Loucy (cell line): ENCODE measurements around the gene PPIL6.

Experiments
- H2AFZ ChIP-seq: fragments of 200-600 bp; sonication (generic); 2 replicates; pipeline ENCODE4 v1.6.0; 2016; ENCODE audit warnings: antibody characterized with exemption, mild to moderate bottlenecking, low read length, moderate library complexity
- H3F3A ChIP-seq: fragments of 200-600 bp; 2 replicates; pipeline ENCODE4 v1.6.0; 2016; ENCODE audit warnings: antibody characterized with exemption, low read depth, mild to moderate bottlenecking
- H3K27me3 ChIP-seq: fragments of 200-600 bp; sonication (generic); 2 replicates; pipeline ENCODE4 v1.6.1; 2014; ENCODE audit warnings: low read length, mild to moderate bottlenecking; ENCODE audit not compliant: insufficient read depth, poor library complexity, severe bottlenecking
- H3K36me3 ChIP-seq: fragments of 200-600 bp; sonication (generic); 2 replicates; pipeline ENCODE4 v1.6.1; 2016; ENCODE audit warnings: low read length; ENCODE audit not compliant: insufficient read depth
- H3K4me1 ChIP-seq: fragments of 200-600 bp; sonication (generic); 2 replicates; pipeline ENCODE4 v1.5.1; 2014; ENCODE audit warnings: low read length, mild to moderate bottlenecking; ENCODE audit not compliant: insufficient read depth, poor library complexity, severe bottlenecking
- H3K4me2 ChIP-seq: fragments of 200-600 bp; sonication (generic); 2 replicates; pipeline ENCODE4 v1.6.0; 2014; ENCODE audit warnings: antibody characterized with exemption, low read length, low read depth, mild to moderate bottlenecking; ENCODE audit not compliant: poor library complexity, severe bottlenecking
- H3K4me3 ChIP-seq: fragments of 200-600 bp; sonication (generic); 2 replicates; pipeline ENCODE4 v1.5.1; 2014; ENCODE audit warnings: low read length, mild to moderate bottlenecking, mixed read lengths; ENCODE audit not compliant: poor library complexity, severe bottlenecking
- H3K79me2 ChIP-seq: fragments of 200-600 bp; sonication (generic); 2 replicates; pipeline ENCODE4 v1.6.1; 2014; ENCODE audit warnings: low read length; ENCODE audit not compliant: insufficient read depth
- H3K9ac ChIP-seq: fragments of 200-600 bp; sonication (generic); 2 replicates; pipeline ENCODE4 v1.6.0; 2014; ENCODE audit warnings: mild to moderate bottlenecking, low read depth, low read length, moderate library complexity; ENCODE audit not compliant: poor library complexity, severe bottlenecking
- H3K9me2 ChIP-seq: fragments of 200-600 bp; sonication (generic); replicated peaks from 2 replicates; pipeline ENCODE4 v1.6.1; 2016; ENCODE audit warnings: low read depth, low read length, mixed read lengths
- H3K9me3 ChIP-seq: fragments of 200-600 bp; sonication (generic); 2 replicates; pipeline ENCODE4 v1.6.1; 2014; ENCODE audit warnings: mild to moderate bottlenecking, antibody characterized with exemption, low read length, low read depth; ENCODE audit not compliant: insufficient read depth
- H4K20me1 ChIP-seq: fragments of 200-600 bp; sonication (generic); 2 replicates; pipeline ENCODE4 v1.6.0; 2014; ENCODE audit warnings: antibody characterized with exemption, low read length, mild to moderate bottlenecking; ENCODE audit not compliant: insufficient read depth, poor library complexity, severe bottlenecking
- EZH2phosphoT487 ChIP-seq: fragments of 200-600 bp; IDR thresholded peaks from 2 replicates; pipeline ENCODE4 v1.6.1; 2018; ENCODE audit warnings: antibody characterized with exemption, mild to moderate bottlenecking, moderate library complexity, borderline replicate concordance
- TF ChIP-seq, protein P1 (sequence below): fragments of 200-600 bp; sonication (generic); conservative IDR thresholded peaks from 2 replicates; pipeline ENCODE4 v1.5.1; 2014; ENCODE audit warnings: mild to moderate bottlenecking, antibody characterized with exemption, low read length

The PPIL6 gene

DNA sequence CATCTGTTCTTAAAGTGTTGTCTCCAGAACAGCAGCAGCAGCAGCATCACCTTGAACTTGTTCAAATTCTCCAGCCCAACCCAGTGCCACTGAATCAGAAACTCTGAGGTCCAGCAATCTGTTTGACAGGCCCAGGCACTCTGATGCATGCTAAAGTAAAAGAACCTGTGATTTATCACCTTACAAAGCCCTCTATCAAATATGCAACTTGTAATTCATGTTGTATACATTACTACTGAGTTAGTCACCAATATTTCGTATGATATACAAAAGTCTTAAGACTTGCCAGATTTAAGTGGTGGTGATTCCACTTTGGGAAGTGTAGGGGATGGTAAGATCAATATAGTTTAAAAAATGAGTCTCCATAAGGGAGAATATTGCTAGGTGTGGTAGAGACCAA lies 52.2 kb downstream of the PPIL6 start:
- Histone ChIP-seq H3K4me2 (no peak overlapping the region), H3K4me3 (no peak overlapping the region), H3K9me3 (no peaks in the 10 kb centered on the region), H3F3A (no peaks in the 10 kb centered on the region), H3K9ac (no peak overlapping the region), H3K27me3 (no peaks in the 10 kb centered on the region), H4K20me1 (no peaks in the 10 kb centered on the region), H3K36me3 (no peaks in the 10 kb centered on the region), H3K79me2 (no peaks in the 10 kb centered on the region), H3K9me2 (no peaks in the 10 kb centered on the region), H3K4me1 (peaks cover 23% of the 10 kb centered on the region), H2AFZ (no peak overlapping the region)
- no peak for TF ChIP-seq EZH2phosphoT487
- TF ChIP-seq, protein P1, sequence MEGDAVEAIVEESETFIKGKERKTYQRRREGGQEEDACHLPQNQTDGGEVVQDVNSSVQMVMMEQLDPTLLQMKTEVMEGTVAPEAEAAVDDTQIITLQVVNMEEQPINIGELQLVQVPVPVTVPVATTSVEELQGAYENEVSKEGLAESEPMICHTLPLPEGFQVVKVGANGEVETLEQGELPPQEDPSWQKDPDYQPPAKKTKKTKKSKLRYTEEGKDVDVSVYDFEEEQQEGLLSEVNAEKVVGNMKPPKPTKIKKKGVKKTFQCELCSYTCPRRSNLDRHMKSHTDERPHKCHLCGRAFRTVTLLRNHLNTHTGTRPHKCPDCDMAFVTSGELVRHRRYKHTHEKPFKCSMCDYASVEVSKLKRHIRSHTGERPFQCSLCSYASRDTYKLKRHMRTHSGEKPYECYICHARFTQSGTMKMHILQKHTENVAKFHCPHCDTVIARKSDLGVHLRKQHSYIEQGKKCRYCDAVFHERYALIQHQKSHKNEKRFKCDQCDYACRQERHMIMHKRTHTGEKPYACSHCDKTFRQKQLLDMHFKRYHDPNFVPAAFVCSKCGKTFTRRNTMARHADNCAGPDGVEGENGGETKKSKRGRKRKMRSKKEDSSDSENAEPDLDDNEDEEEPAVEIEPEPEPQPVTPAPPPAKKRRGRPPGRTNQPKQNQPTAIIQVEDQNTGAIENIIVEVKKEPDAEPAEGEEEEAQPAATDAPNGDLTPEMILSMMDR = no peak

DNA sequence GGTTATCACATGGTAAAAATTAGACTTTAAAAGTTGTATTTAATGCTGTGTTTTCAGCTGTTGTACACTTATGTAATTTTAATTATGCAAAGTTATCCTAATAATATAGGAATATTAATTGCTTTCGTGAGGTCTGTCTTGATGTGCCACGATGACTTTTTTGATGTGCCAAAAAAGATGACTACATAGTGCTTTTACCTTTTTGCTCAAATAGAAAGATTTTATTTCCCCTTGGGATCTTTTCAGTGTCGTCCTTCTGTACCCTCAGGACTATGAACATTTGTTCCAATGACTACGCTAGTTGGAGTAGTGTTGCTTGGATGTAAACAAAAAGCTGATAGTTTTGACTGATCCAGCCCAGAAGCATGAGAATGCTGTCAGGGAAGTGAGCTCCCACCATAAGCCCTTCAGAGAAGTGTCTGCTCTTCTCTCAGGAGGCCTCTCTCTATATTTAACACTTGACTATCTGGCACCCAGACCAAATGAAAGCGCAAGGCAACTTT lies 56.9 kb downstream of the PPIL6 start:
- no peaks in the 10 kb centered on the region for H3K9me2 ChIP-seq
- TF ChIP-seq, protein P1 = no peak; the same call in 1 of the 2 replicates
- TF ChIP-seq EZH2phosphoT487 = no peak
- peaks cover 25% of the 10 kb centered on the region for H3K4me1 ChIP-seq
- H3K27me3 ChIP-seq = peaks cover 5% of the 10 kb centered on the region
- no peaks in the 10 kb centered on the region for H3K9me3 ChIP-seq
- peaks cover 34% of the 10 kb centered on the region for H4K20me1 ChIP-seq
- peak overlapping the region; percentile 87 for H3K4me3 ChIP-seq
- H2AFZ ChIP-seq = peak overlapping the region; percentile 77; the same call in 1 of the 2 replicates
- H3F3A ChIP-seq = 0 out of 2 replicates have a peak, but pooled peaks cover 4% of the 10 kb centered on the region
- H3K4me2 ChIP-seq = peak overlapping the region; percentile 71
- peaks cover 6% of the 10 kb centered on the region; the same call in 1 of the 2 replicates for H3K36me3 ChIP-seq
- peaks cover 33% of the 10 kb centered on the region for H3K79me2 ChIP-seq
- H3K9ac ChIP-seq = peak overlapping the region; percentile 81

DNA sequence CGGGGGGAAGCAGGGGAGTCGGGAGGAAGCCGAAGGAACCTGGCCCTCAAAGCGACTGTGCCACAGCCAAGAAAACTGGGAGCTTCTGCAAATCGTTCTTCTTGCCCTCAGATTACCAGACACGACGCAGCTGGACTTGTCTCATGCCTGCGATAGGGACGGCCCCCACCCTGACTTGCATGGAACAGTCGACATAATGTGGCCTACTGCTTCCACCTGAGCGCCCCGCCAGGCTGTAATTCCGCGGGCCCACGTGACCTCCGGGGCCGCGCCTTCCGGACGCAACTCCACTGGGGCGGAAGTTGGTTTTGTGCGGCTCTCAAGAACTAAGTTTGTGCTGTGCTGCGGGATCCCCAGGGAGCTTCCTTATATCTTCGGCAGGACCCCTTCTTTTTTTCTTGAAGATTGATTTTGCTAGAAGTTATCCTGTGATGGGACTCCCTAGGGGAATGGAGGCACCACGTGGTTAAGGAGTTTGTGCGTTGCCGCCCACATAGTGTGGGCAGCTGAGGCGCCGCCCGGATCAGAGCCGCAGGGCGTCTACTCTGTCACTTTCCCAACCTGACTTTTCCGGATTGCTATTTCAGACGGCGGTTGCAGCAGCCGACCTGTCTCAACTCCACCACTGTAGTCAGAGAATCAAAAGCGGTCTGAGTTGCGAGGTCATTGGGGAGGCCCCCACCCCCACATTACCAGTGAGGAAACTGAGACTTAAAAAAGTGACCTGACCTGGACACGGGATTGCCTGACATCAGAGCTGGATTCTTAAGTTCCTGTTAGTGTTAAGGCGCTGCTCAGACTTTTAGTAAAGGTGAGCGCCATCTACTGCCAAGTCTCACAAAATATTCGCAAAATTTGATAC lies 57.6 kb downstream of the PPIL6 start:
- Histone ChIP-seq H3K4me2 (peak overlapping the region; percentile 71), H3K4me1 (peaks cover 32% of the 10 kb centered on the region), H3K79me2 (peaks cover 39% of the 10 kb centered on the region), H3K9me2 (no peaks in the 10 kb centered on the region), H3K9me3 (no peaks in the 10 kb centered on the region), H4K20me1 (peaks cover 41% of the 10 kb centered on the region), H2AFZ (peak overlapping the region; percentile 77), H3K4me3 (peak overlapping the region; percentile 87), H3F3A (0 out of 2 replicates have a peak, but pooled peaks cover 4% of the 10 kb centered on the region), H3K36me3 (peaks cover 12% of the 10 kb centered on the region), H3K27me3 (peaks cover 5% of the 10 kb centered on the region), H3K9ac (peak overlapping the region; percentile 81)
- TF ChIP-seq EZH2phosphoT487 = no peak
- TF ChIP-seq, protein P1 = peak; percentile 84
